ENCODE measurements around the gene SLC25A21.

DNA sequence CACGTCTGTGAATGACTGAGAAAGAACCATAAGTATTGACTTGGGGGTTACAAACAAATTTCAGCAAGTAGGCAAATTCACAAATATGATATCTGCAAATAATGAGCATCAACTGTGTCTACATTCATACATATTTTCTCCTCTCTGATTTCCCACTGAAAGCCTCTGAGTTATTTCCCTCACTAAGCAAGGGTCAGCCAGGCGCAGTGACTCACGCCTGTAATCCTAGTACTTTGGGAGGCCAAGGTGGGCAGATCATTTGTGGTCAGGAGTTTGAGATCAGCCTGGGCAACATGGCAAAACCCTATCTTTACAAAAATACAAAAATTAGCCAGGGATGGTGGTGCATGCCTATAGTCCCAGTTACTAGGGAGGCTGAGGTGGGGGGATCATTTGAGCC lies 80.8 kb downstream of the SLC25A21 start:
- no peak for TF ChIP-seq CTCF (IDR thresholded peaks at IDR 0.05; ENCODE audit: low read length)
- no peak for TF ChIP-seq EZH2phosphoT487 (IDR thresholded peaks at IDR 0.05; ENCODE audit: low read length)
- no peak for TF ChIP-seq EZH2 (optimal IDR thresholded peaks at IDR 0.05; ENCODE audit: low read depth, low read length)

Measured in MM.1S (cell line).